ENCODE data around the gene LDB2.

DNA sequence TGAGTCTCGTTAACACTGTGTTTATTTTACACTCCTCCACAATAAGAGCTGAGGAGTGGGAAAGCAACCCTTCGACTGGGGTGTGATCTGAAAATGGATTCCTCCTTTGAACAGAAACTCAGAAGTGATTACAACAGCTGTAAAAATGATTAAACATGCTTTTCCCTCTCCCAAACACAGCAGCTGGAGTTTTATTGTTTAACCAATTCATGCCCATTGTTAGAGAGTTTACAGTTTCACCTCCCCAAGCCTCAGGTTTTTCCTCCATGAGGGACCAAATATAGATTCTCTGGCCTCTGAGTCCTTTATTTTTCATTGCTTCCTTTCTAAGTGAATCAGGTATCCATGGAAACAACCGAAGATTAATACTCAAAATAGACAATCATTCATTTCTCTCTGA, 409.2 kb downstream of the LDB2 start:
- TF ChIP-seq, protein P1, sequence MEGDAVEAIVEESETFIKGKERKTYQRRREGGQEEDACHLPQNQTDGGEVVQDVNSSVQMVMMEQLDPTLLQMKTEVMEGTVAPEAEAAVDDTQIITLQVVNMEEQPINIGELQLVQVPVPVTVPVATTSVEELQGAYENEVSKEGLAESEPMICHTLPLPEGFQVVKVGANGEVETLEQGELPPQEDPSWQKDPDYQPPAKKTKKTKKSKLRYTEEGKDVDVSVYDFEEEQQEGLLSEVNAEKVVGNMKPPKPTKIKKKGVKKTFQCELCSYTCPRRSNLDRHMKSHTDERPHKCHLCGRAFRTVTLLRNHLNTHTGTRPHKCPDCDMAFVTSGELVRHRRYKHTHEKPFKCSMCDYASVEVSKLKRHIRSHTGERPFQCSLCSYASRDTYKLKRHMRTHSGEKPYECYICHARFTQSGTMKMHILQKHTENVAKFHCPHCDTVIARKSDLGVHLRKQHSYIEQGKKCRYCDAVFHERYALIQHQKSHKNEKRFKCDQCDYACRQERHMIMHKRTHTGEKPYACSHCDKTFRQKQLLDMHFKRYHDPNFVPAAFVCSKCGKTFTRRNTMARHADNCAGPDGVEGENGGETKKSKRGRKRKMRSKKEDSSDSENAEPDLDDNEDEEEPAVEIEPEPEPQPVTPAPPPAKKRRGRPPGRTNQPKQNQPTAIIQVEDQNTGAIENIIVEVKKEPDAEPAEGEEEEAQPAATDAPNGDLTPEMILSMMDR (conservative IDR thresholded peaks at IDR 0.05), result no peak
- TF ChIP-seq EZH2 (IDR thresholded peaks at IDR 0.05; ENCODE audit: low read depth), result no peak
